Small intestine (tissue), 7 donors: ENCODE measurements around the gene S1PR5. TPM values are rescaled to one million over a fixed set of nuclear protein-coding genes. Genes with fewer than 3 reads are reported as not detected.

Experiments
- DNase-seq, 2 donors: peaks; one replicate each; pipeline versions ENCODE4 v3.0.0 to v3.0.0-alpha.2; 2013
- FAIRE-seq: peaks from 2 replicates; lab custom pipeline; 2012; peaks lifted over from hg19 to GRCh38; lab: Jason Lieb, UNC
- H3K27ac ChIP-seq, 3 donors: one replicate each; pipeline ENCODE4 v1.5.1; 2013; ENCODE audit warnings: low read length in 2 of 3, mild to moderate bottlenecking in 2 of 3, control low read depth in 1 of 3, inconsistent platforms in 1 of 3, low read depth in 1 of 3, moderate library complexity in 1 of 3
- H3K27me3 ChIP-seq, 3 donors: one replicate each; pipeline ENCODE4 v1.6.1; 2013; ENCODE audit warnings: low read length in 3 of 3, inconsistent platforms in 1 of 3; ENCODE audit not compliant: control insufficient read depth in 3 of 3, insufficient read depth in 3 of 3
- H3K36me3 ChIP-seq, 3 donors: one replicate each; pipeline ENCODE4 v1.6.1; 2013; ENCODE audit warnings: low read length in 3 of 3, inconsistent platforms in 1 of 3, low read depth in 1 of 3, mild to moderate bottlenecking in 1 of 3, moderate library complexity in 1 of 3; ENCODE audit not compliant: control insufficient read depth in 3 of 3, insufficient read depth in 2 of 3
- H3K4me1 ChIP-seq, 3 donors: one replicate each; pipeline ENCODE4 v1.6.1; 2013; ENCODE audit warnings: low read length in 2 of 3, inconsistent platforms in 1 of 3, low read depth in 1 of 3, mild to moderate bottlenecking in 1 of 3, moderate library complexity in 1 of 3; ENCODE audit not compliant: control insufficient read depth in 3 of 3, insufficient read depth in 2 of 3
- H3K4me3 ChIP-seq, 3 donors: one replicate each; pipeline ENCODE4 v1.5.1; 2013; ENCODE audit warnings: low read length in 3 of 3, control low read depth in 1 of 3, inconsistent platforms in 1 of 3, low read depth in 1 of 3, mild to moderate bottlenecking in 1 of 3, moderate library complexity in 1 of 3
- H3K9me3 ChIP-seq, 2 donors: one replicate each; pipeline ENCODE4 v1.6.1; 2013; ENCODE audit warnings: low read depth in 1 of 2, low read length in 1 of 2; ENCODE audit not compliant: control insufficient read depth in 2 of 2, insufficient read depth in 1 of 2
- WGBS, 3 donors: extraction: QIAGEN DNeasy Blood & Tissue Kit; methylation state at CpG; one replicate each; pipeline ENCODE4 v1.1.7; 2013; 5-methylcytosine and 5-hydroxymethylcytosine counted together
- polyA plus RNA-seq, 4 donors: library from polyadenylated mRNA; stranded (reverse) in 3 of 4; unstranded in 1 of 4; fragments of 200-250 nt in 3 of 4; fragments of 120-200 nt in 1 of 4; gene quantifications; one replicate each; pipeline versions ENCODE4 v1.2.1 to v1.2.3, GENCODE V29; 2013
- donor health status: healthy with polysubstance abuse.
- donor health status: control.
- donor health status: control.
- donor health status: Bipolar disorder and iron deficiency.
- donor health status: healthy.

Gene S1PR5
- polyA plus RNA-seq, 4 donors: 0.09 to 0.89 TPM; not detected in 2

DNA sequence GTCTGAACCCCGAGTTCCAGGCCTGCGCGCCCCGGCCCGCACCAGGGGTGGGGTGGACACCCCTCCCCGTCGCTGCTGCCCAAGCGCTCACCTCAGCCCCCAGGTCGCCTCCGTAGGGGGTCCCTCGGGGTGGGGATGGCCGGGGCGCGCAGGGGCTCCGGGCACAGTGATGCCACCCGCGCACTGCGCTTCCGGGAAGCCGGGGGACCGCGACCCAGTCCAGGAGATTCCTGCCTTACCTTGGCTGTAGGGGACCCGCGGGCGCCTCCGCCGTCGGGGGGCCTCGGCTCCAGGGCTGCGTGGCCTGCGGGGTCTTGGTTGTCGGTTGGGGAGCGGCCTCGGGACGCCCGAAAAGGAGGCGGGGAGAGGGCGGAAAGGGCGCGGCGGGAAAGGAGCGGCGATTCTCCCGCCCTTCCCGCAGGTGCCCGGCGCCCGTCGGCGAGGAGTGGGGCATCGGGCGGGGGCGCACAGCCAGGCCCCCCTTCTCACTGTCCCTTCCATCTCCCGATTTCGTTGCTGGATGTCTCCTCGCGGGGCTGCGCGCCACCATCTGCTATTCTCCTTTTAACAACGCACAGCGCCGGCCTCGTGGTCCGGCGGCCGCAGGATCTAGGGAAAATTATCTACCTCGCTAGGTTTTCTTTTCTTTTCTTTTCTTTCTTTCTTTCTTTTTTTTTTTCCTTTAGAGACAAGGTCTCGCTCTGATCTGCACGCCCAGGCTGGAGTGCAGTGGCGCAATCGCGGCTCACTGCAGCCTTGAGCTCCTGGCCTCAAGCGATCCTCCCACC is 14.1 kb downstream of the S1PR5 start, which contains the start of gene KEAP1:
Gene KEAP1 (minus strand): TSS at position 355 of the 788 bp plus-strand sequence. CDS start 3,323 bp downstream, outside the sequence.
- Histone ChIP-seq H3K27me3 (no peaks in the 10 kb centered on the region), H3K4me1 (peaks cover 0 to 22% (median 2%) of the 10 kb centered on the region in 3 donors), H3K9me3 (no peaks in the 10 kb centered on the region), H3K4me3 (peak within 1 kb of the TSS; percentile 93 to 96 (median 94)), H3K27ac (peak within 1 kb of the TSS; percentile 91 to 99 (median 97)), H3K36me3 (peaks cover 0 to 21% (median 0%) of the 10 kb centered on the region in 3 donors)
- 3 to 4% (median 4%) methylated on average over 52 to 73 of the region's 73 CpGs for WGBS, 3 donors
- FAIRE-seq (no peak), DNase-seq (peak; percentile 34 to 77)

DNA sequence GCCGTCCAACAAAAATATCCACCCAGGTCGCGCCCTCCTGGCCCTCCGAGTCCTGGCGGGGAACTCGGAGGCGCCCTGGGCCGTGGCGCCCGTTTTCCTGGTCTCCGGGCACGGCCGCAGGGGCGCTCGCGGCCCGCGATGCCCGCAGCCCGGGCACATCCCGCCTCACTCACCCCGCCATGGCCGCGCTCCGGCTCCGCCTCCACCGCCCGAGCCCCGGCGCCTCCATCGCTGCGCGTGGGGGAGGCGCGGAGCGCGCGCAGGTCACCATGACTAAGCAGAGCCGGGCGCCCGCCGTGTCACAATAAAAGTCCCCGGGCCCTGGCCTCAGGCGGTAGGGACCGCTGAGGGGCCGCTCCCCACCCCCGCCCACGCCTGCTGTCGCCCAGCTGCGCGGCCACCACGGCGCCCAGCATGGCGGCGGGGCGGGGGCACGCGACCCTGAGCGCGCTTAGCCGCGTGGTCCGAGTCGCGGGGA is 14.7 kb downstream of the S1PR5 start:
- peak overlapping the region; percentile 91 to 99 (median 97) for H3K27ac ChIP-seq
- peak overlapping the region; percentile 93 to 96 (median 94) for H3K4me3 ChIP-seq
- H3K27me3 ChIP-seq: no peaks in the 10 kb centered on the region
- 0 to 2% (median 1%) methylated on average over 37 to 65 of the region's 65 CpGs for WGBS, 3 donors
- DNase-seq: peak; percentile 88 to 96
- no peak for FAIRE-seq
- no peaks in the 10 kb centered on the region for H3K9me3 ChIP-seq
- H3K4me1 ChIP-seq: peaks cover 0 to 22% (median 2%) of the 10 kb centered on the region in 3 donors
- peaks cover 0 to 27% (median 0%) of the 10 kb centered on the region in 3 donors for H3K36me3 ChIP-seq

DNA sequence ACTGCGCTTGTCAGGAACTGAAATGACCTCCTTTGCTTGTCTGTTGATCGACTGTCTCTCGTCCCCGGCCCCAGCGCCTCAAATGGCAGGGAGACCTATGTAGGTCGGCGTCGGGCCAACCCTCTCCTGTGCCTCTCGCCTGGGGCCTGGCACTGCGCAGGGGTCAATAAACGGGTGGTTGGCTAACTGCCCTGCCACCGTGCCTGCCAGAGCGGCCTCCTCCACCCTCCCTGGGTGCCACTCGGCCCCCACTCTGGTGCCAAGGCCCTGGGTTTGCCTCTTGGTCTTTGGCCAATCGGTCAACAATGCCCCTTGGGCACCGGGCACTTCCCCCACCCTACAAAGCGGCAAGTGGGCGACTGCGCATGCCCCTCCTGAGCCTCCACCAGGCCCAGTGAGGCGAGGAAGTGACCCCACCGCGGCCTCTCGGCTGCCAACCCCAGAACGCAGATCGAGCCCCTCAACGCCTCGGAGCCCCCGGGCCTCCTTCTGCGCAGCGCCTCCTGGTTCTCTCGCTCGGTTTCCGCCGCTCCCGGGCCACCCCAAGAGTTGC is 15.2 kb downstream of the S1PR5 start:
- 0 to 1% (median 1%) methylated on average over 32 to 35 of the region's 35 CpGs for whole genome bisulfite sequencing, 3 donors

DNA sequence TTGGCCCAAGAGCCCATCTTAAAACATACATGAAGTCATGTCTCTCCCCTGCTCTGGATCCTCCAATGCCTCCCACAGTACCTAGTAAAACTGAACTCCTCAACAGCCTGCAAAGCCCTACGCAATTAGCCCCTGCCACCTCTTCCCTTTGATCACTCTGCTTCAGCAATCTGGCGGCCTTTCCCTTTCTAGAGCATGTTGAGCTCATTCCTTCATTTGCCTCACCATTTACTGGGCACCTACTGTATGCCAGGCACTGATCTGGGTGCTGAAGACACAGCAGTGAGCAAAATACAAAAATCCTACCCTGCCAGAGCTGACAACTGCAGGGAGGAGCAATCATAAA is 17.0 kb downstream of the S1PR5 start:
- Histone ChIP-seq H3K36me3 (peaks cover 0 to 49% (median 10%) of the 10 kb centered on the region in 3 donors), H3K27me3 (no peaks in the 10 kb centered on the region), H3K4me3 (no peak overlapping the region), H3K9me3 (no peaks in the 10 kb centered on the region), H3K4me1 (peaks cover 0 to 22% (median 2%) of the 10 kb centered on the region in 3 donors), H3K27ac (no peak overlapping the region)
- DNase-seq (no peak), FAIRE-seq (no peak)
- 93 to 98% (median 98%) methylated on average over 2 of the region's 2 CpGs for WGBS, 3 donors

More for the DNA sequence above, 15.2 kb downstream of the S1PR5 start:
- Histone ChIP-seq H3K27ac (peak overlapping the region; percentile 91 to 99 (median 97)), H3K4me3 (peak overlapping the region; percentile 93 to 96 (median 94)), H3K9me3 (no peaks in the 10 kb centered on the region), H3K4me1 (peaks cover 0 to 22% (median 2%) of the 10 kb centered on the region in 3 donors), H3K27me3 (no peaks in the 10 kb centered on the region), H3K36me3 (peaks cover 0 to 32% (median 4%) of the 10 kb centered on the region in 3 donors)
- peak; percentile 69 to 76 for DNase-seq
- FAIRE-seq: no peak

DNA sequence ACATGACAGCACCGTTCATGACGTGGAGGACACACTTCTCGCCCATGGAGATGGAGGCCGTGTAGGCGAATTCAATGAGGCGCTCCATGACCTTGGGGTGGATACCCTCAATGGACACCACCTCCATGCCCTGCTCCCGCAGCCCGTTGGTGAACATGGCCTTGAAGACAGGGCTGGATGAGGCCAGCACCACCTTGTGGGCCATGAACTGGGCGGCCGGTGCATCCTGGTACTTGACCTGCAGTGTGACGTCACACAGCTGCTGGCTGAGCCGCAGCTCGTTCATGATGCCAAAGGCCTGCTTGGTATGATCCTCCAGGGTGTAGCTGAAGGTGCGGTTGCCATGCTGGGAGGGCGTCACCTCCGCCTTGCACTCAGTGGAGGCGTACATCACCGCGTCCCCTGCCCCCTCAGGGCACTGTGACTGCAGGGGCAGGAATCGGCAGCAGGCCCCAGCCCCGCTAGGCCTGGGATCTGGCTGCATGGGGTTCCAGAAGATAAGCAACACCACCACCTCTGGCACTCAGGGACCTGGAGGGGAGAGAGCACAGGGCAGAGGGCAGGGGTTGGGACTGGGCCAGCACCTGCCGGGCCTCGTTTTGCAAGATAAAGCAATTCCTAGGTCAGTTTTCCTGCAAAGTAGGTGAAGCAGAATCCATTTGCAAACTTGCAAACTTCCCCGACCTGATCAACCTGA is 17.5 kb downstream of the S1PR5 start:
- Histone ChIP-seq H3K4me3 (no peak overlapping the region), H3K36me3 (peaks cover 4 to 53% (median 12%) of the 10 kb centered on the region in 3 donors), H3K27ac (peak overlapping the region in 1 of 3 donors; percentile 94), H3K4me1 (peaks cover 0 to 22% (median 2%) of the 10 kb centered on the region in 3 donors), H3K27me3 (no peaks in the 10 kb centered on the region), H3K9me3 (no peaks in the 10 kb centered on the region)
- FAIRE-seq (no peak), DNase-seq (no peak)
- 77 to 88% (median 78%) methylated on average over 24 of the region's 24 CpGs for WGBS, 3 donors

DNA sequence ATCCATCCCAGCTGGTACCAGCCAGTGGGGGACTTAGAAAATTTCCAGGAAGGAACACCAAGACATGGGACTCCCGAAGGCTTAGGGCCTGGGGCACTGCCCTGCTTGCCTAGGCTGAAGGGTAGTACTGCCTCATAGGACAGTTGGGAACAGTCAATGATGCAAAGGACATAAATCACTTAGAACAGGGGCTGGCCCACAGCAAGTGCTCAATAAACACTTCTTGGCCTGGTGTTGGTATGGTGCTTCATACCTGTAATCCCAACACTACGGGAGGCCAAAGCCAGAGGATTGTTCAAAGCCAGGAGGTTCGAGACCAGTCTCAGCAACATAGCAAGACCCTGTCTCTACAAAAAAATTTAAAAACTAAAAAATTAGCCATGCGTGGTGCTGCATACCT is 19.9 kb downstream of the S1PR5 start:
- peaks cover 7 to 71% (median 14%) of the 10 kb centered on the region in 3 donors for H3K36me3 ChIP-seq
- no peak for DNase-seq
- no peak for FAIRE-seq
- H3K27me3 ChIP-seq: no peaks in the 10 kb centered on the region
- H3K9me3 ChIP-seq: no peaks in the 10 kb centered on the region
- H3K4me1 ChIP-seq: peaks cover 0 to 20% (median 2%) of the 10 kb centered on the region in 3 donors
- 91 to 92% (median 92%) methylated on average over 4 of the region's 4 CpGs for WGBS, 3 donors
- no peak overlapping the region for H3K27ac ChIP-seq
- no peak overlapping the region for H3K4me3 ChIP-seq

DNA sequence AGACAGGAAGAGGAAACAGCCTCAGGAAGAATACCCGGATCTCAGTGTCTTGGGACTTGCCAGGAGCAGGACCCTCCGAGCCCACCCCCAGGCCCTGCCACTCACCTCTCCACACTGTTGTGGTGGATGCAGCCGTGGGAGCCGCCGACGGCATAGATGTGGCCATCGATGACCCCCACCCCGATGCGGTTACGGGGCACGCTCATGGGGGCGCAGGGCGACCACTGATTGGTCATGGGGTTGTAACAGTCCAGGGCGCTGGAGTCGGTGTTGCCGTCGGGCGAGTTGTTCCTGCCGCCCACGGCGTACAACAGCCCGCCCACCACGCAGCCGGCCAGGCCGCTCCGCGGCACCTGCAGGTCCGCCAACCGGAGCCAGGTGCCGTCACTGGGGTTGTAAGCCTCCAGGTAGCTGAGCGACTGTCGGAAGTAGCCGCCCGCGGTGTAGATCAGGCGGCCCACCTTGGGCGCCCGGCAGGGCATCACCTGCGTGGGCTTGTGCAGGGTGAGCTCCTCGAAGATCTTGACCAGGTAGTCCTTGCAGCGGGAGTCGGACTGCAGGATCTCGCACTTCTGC is 25.7 kb downstream of the S1PR5 start:
- DNase-seq: no peak

More for the DNA sequence above, 25.7 kb downstream of the S1PR5 start:
- H3K9me3 ChIP-seq: no peaks in the 10 kb centered on the region
- H3K4me1 ChIP-seq: no peaks in the 10 kb centered on the region
- peaks cover 22 to 89% (median 25%) of the 10 kb centered on the region in 3 donors for H3K36me3 ChIP-seq
- H3K4me3 ChIP-seq: no peak overlapping the region
- no peaks in the 10 kb centered on the region for H3K27me3 ChIP-seq
- H3K27ac ChIP-seq: no peak overlapping the region
- WGBS, 3 donors: 96 to 97% (median 96%) methylated on average over 37 to 43 of the region's 43 CpGs
- FAIRE-seq: no peak
